WTC11 (cell line): ENCODE data around the gene DRGX.

Source experiments
- ESRRA ChIP-seq: sonication (generic); formaldehyde crosslinking; IDR thresholded peaks from 2 replicates; pipeline ENCODE4 v1.8.1; 2022; ENCODE audit warnings: mild to moderate bottlenecking, missing genetic modification reagents, borderline replicate concordance
- ETV6 ChIP-seq: sonication (generic); formaldehyde crosslinking; IDR thresholded peaks from 2 replicates; pipeline ENCODE4 v1.8.1; 2022; ENCODE audit warnings: mild to moderate bottlenecking, missing genetic modification reagents
- MXD4 ChIP-seq: fragments of 250-450 bp; sonication (Bioruptor Pico); IDR thresholded peaks from 2 replicates; pipeline ENCODE4 v1.8.0; 2021; ENCODE audit warnings: mild to moderate bottlenecking, moderate library complexity, borderline replicate concordance
- NFYB ChIP-seq: sonication (generic); formaldehyde crosslinking; conservative IDR thresholded peaks from 2 replicates; pipeline ENCODE4 v1.8.0; 2022; ENCODE audit warnings: low read depth, missing genetic modification reagents
- NR3C1 ChIP-seq: sonication (generic); formaldehyde crosslinking; conservative IDR thresholded peaks from 2 replicates; pipeline ENCODE4 v1.8.1; 2023; ENCODE audit warnings: low read depth, mild to moderate bottlenecking, missing genetic modification reagents
- SMAD3 ChIP-seq: sonication (generic); formaldehyde crosslinking; IDR thresholded peaks from 2 replicates; pipeline ENCODE4 v1.8.0; 2022; ENCODE audit warnings: missing genetic modification reagents, mild to moderate bottlenecking, borderline replicate concordance
- SP1 ChIP-seq: sonication (generic); formaldehyde crosslinking; conservative IDR thresholded peaks from 2 replicates; pipeline ENCODE4 v1.8.1; 2022; ENCODE audit warnings: missing genetic modification reagents
- TEAD4 ChIP-seq: sonication (generic); formaldehyde crosslinking; IDR thresholded peaks from 2 replicates; pipeline ENCODE4 v1.8.0; 2022; ENCODE audit warnings: mild to moderate bottlenecking, missing genetic modification reagents
- ZNF121 ChIP-seq: sonication (generic); formaldehyde crosslinking; IDR thresholded peaks from 2 replicates; pipeline ENCODE4 v1.8.0; 2023; ENCODE audit warnings: missing genetic modification reagents
- TF ChIP-seq, protein P1 (sequence below): fragments of 200-600 bp; IDR thresholded peaks from 2 replicates; pipeline ENCODE4 v1.8.0; 2022; ENCODE audit warnings: antibody characterized with exemption
- TF ChIP-seq, protein P2 (sequence below): sonication (generic); formaldehyde crosslinking; IDR thresholded peaks from 2 replicates; pipeline ENCODE4 v1.8.1; 2023; ENCODE audit warnings: mild to moderate bottlenecking, moderate library complexity, missing genetic modification reagents
- TF ChIP-seq, protein P3 (sequence below): sonication (generic); formaldehyde crosslinking; IDR thresholded peaks from 2 replicates; pipeline ENCODE4 v1.8.1; 2022; ENCODE audit warnings: low read depth, mild to moderate bottlenecking, moderate library complexity, missing genetic modification reagents, borderline replicate concordance
- TF ChIP-seq, protein P4 (sequence below): sonication (generic); formaldehyde crosslinking; IDR thresholded peaks from 2 replicates; pipeline ENCODE4 v1.8.0; 2022; ENCODE audit warnings: mild to moderate bottlenecking, missing genetic modification reagents

DNA sequence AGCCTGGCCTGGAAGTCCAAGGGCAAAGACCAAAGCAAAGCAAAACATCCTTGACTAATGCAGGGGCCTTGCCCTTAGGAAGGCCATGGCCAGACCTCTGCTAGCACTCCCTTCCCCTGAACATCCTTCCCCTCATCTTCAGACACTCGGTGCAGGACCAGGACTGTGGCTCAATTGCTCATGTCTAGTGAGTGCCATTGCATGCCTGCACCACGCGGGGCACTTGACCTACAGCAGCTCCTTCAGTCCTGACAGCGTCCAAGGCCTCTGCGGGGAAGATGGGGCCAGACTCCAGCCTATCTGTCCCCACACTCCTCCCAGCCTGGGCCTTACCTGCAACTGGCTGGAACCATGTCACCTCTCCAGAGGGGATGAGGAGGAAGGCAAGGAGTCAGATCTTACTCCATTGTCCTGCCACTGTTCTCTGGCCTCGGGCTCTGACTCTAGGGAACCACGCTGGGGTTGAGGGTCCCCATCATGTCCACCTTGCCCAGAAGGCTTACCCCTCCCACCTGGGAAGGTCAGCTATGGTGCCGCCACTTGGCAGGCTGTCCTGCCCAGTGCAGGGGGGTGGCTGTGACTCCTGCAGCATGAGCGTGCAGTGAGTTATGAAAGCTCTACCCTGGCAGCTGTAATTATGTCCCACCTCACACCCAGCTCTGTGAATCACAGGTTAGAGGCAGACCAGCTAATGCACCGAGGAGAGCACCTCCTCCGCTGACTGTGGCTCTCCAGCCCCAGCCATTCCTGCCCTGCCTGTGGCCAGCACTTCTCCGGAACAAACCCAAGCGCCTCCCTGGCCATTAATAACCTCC is 16.1 kb downstream of the DRGX start:
- TF ChIP-seq NR3C1 (no peak), MXD4 (CRISPR knock-in tag) (no peak), ZNF121 (no peak), SP1 (CRISPR knock-in tag) (no peak), NFYB (no peak), ESRRA (CRISPR knock-in tag) (no peak), TEAD4 (CRISPR knock-in tag) (no peak), ETV6 (CRISPR knock-in tag) (no peak), SMAD3 (no peak)
- TF ChIP-seq, protein P1, sequence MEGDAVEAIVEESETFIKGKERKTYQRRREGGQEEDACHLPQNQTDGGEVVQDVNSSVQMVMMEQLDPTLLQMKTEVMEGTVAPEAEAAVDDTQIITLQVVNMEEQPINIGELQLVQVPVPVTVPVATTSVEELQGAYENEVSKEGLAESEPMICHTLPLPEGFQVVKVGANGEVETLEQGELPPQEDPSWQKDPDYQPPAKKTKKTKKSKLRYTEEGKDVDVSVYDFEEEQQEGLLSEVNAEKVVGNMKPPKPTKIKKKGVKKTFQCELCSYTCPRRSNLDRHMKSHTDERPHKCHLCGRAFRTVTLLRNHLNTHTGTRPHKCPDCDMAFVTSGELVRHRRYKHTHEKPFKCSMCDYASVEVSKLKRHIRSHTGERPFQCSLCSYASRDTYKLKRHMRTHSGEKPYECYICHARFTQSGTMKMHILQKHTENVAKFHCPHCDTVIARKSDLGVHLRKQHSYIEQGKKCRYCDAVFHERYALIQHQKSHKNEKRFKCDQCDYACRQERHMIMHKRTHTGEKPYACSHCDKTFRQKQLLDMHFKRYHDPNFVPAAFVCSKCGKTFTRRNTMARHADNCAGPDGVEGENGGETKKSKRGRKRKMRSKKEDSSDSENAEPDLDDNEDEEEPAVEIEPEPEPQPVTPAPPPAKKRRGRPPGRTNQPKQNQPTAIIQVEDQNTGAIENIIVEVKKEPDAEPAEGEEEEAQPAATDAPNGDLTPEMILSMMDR, result 0 out of 2 replicates have a peak, but pooled peaks have one; percentile 27
- TF ChIP-seq, protein P2, sequence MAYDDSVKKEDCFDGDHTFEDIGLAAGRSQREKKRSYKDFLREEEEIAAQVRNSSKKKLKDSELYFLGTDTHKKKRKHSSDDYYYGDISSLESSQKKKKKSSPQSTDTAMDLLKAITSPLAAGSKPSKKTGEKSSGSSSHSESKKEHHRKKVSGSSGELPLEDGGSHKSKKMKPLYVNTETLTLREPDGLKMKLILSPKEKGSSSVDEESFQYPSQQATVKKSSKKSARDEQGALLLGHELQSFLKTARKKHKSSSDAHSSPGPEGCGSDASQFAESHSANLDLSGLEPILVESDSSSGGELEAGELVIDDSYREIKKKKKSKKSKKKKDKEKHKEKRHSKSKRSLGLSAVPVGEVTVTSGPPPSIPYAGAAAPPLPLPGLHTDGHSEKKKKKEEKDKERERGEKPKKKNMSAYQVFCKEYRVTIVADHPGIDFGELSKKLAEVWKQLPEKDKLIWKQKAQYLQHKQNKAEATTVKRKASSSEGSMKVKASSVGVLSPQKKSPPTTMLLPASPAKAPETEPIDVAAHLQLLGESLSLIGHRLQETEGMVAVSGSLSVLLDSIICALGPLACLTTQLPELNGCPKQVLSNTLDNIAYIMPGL (CRISPR knock-in tag), result no peak
- TF ChIP-seq, protein P3, sequence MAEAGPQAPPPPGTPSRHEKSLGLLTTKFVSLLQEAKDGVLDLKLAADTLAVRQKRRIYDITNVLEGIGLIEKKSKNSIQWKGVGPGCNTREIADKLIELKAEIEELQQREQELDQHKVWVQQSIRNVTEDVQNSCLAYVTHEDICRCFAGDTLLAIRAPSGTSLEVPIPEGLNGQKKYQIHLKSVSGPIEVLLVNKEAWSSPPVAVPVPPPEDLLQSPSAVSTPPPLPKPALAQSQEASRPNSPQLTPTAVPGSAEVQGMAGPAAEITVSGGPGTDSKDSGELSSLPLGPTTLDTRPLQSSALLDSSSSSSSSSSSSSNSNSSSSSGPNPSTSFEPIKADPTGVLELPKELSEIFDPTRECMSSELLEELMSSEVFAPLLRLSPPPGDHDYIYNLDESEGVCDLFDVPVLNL (CRISPR knock-in tag), result no peak
- TF ChIP-seq, protein P4, sequence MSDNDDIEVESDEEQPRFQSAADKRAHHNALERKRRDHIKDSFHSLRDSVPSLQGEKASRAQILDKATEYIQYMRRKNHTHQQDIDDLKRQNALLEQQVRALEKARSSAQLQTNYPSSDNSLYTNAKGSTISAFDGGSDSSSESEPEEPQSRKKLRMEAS (CRISPR knock-in tag), result no peak
